C4-2B (cell line): Measurements from ENCODE around the gene COA8.

ENCODE experiments used
- H3K27ac ChIP-seq: fragments of 450-650 bp; 2 replicates; pipeline ENCODE4 v1.5.1; 2017
- CTCF ChIP-seq: fragments of 450-650 bp; conservative IDR thresholded peaks from 2 replicates; pipeline ENCODE4 v1.5.1; 2017; ENCODE audit warnings: mild to moderate bottlenecking
- ZFX ChIP-seq: fragments of 450-650 bp; IDR thresholded peaks from 2 replicates; pipeline ENCODE4 v1.6.1; 2017

The COA8 gene

GRCh38 chr14:103562429-103563225, at the start of gene COA8, which contains the start of gene BAG5:
Gene COA8, plus strand, starts transcription at chr14:103562960. Its CDS starts 42 bp downstream, at chr14:103563002.
Gene BAG5, minus strand, starts transcription at chr14:103562657. Its CDS starts 1,493 bp downstream, at chr14:103561164.
- TF ChIP-seq ZFX, result peak; percentile 65
- TF ChIP-seq CTCF, result no peak
- H3K27ac ChIP-seq, result peak within 1 kb of the TSS; percentile 96

GRCh38 chr14:103514596-103515421, 48.0 kb upstream of the COA8 start:
- no peak overlapping the region for H3K27ac ChIP-seq
- TF ChIP-seq ZFX, result no peak
- TF ChIP-seq CTCF, result no peak

- H3K27ac ChIP-seq, result no peak overlapping the region
- TF ChIP-seq CTCF, result no peak
- no peak for TF ChIP-seq ZFX
Measured at GRCh38 chr14:103516426-103517173, 46.2 kb upstream of the COA8 start.

GRCh38 chr14:103517174-103517566, 45.6 kb upstream of the COA8 start:
- H3K27ac ChIP-seq, result no peak overlapping the region
- TF ChIP-seq CTCF (no peak), ZFX (no peak)

- H3K27ac ChIP-seq, result peak overlapping the region; percentile 96
- TF ChIP-seq ZFX (no peak), CTCF (no peak)
Measured at GRCh38 chr14:103517721-103518421, 44.9 kb upstream of the COA8 start.

GRCh38 chr14:103518422-103519042, 44.2 kb upstream of the COA8 start:
- peak overlapping the region; percentile 96 for H3K27ac ChIP-seq
- TF ChIP-seq ZFX, result no peak
- TF ChIP-seq CTCF, result peak; percentile 97
